ENCODE data around the gene CAPZA3. TPM values are rescaled to one million over a fixed set of nuclear protein-coding genes. Genes with fewer than 3 reads are reported as not detected.

Gene CAPZA3
- total and polyA plus RNA-seq, 5 donors: not detected

DNA sequence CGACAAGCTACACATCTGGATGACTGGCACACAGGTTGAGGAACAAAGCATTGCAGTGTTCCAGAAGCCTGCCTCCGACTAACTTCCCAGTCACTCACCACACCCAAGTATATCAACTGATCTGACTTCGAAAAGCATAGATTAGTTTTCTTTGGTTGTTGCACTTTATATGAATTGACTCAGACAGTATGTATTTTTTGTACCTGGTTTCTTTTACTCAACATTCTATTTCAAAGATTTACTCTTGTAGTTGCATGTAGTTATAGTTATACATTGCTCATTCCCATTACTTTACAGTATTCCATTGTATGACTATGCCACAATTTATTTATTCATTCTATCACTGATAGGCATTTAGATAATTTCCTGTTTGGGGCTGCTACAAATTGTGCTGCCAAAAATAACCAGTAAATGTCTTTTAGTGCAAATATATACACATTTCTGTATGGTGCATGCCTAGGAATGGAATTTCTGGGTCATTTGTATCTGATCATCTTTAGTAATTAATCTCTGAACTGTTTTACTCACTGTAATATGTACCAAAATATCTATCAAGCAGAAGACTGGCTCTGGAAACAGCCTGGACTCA is 17.9 kb upstream of the CAPZA3 start:
- WGBS: 59% methylated on average over 3 of the region's 3 CpGs
- intact Hi-C loops (cut with DNase I): no loop called here
- no peak for ATAC-seq

DNA sequence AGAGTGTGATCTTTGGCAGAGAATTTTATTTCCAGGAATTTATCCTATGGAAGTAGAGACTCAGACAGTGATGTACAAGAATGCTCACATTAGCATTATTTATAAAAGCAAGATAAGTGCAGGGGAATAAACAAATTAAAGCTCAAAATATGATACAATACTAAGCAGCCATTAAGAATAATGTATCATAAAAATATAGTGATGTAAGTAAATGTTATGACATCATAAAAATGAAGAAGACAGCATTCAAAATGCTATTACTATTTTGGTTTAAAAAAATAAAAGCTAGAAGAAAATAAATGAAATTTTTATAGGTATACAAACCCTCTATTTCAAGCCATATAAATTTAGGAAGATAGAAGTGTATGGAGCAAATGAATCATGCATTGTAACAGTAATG is 17.2 kb upstream of the CAPZA3 start:
- ATAC-seq: no peak

More for the DNA sequence above, 17.9 kb upstream of the CAPZA3 start:
- H3K27ac ChIP-seq (ENCODE audit: low read length): no peak overlapping the region
- no peaks in the 10 kb centered on the region for H3K4me1 ChIP-seq (ENCODE audit: control insufficient read depth, insufficient read depth, low read length)
- no peak overlapping the region for H3K4me3 ChIP-seq (ENCODE audit: low read length)
- H3K27me3 ChIP-seq (ENCODE audit: control insufficient read depth, insufficient read depth): no peaks in the 10 kb centered on the region
- DNase-seq: no peak
- H3K9me3 ChIP-seq (ENCODE audit: control insufficient read depth, low read length): no peaks in the 10 kb centered on the region

DNA sequence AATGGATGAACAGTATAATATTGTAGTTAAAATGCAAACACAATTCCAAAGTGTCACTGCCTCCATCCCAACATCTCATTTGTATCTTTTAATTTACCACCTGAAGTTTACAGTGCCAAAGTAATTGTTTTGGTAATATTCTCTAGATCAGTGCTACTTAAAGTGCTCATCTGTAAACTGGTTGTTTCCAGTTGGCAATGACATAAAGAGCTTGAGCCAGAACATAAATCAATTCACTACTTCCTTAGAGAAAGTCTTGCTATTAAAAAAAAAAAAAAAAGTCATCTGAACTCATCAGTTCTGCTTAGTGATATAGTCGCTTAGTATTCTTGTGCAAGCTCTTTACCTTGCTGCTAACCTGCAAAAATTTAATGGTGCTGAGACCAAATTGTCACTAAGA is 16.5 kb upstream of the CAPZA3 start:
- ATAC-seq: no peak
- no peaks in the 10 kb centered on the region for H3K4me1 ChIP-seq (ENCODE audit: control insufficient read depth, insufficient read depth, low read length)
- no peak for DNase-seq
- no peaks in the 10 kb centered on the region for H3K9me3 ChIP-seq (ENCODE audit: control insufficient read depth, low read length)
- H3K4me3 ChIP-seq (ENCODE audit: low read length): no peak overlapping the region
- no peaks in the 10 kb centered on the region for H3K27me3 ChIP-seq (ENCODE audit: control insufficient read depth, insufficient read depth)
- 95% methylated on average over 1 of the region's 1 CpG for WGBS
- intact Hi-C loops (cut with DNase I): no loop called here
- no peak overlapping the region for H3K27ac ChIP-seq (ENCODE audit: low read length)

More for the DNA sequence above, 17.2 kb upstream of the CAPZA3 start:
- no peak overlapping the region for H3K4me3 ChIP-seq (ENCODE audit: low read length)
- H3K4me1 ChIP-seq (ENCODE audit: control insufficient read depth, insufficient read depth, low read length): no peaks in the 10 kb centered on the region
- H3K27me3 ChIP-seq (ENCODE audit: control insufficient read depth, insufficient read depth): no peaks in the 10 kb centered on the region
- no peak overlapping the region for H3K27ac ChIP-seq (ENCODE audit: low read length)
- no peak for DNase-seq
- no peaks in the 10 kb centered on the region for H3K9me3 ChIP-seq (ENCODE audit: control insufficient read depth, low read length)
- intact Hi-C loops (cut with DNase I): no loop called here

DNA sequence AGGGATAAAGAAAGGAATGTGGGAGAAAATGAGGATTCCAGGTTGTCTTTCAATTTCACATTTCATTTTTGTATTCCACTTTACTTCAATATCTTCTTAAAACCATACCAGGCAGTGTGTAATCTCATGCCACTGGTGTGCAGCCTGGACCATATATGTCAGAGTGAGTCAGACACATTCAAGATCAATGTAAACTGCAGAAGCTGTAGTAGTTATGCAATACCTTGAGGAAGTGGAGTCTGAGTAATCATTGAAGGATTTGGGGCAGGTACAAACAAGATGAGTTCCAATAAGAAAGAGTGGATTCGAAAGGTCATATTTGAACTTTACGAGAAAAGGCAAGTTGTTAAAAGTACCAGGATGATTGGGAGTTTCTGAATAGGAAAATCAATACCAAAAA is 14.2 kb upstream of the CAPZA3 start:
- Histone ChIP-seq H3K9me3 (ENCODE audit: control insufficient read depth, low read length) (no peaks in the 10 kb centered on the region), H3K4me3 (ENCODE audit: low read length) (no peak overlapping the region), H3K4me1 (ENCODE audit: control insufficient read depth, insufficient read depth, low read length) (no peaks in the 10 kb centered on the region), H3K27ac (ENCODE audit: low read length) (no peak overlapping the region), H3K27me3 (ENCODE audit: control insufficient read depth, insufficient read depth) (no peaks in the 10 kb centered on the region)
- WGBS: 95% methylated on average over 2 of the region's 2 CpGs
- DNase-seq (no peak), ATAC-seq (no peak)
- intact Hi-C loops (cut with DNase I): no loop called here

DNA sequence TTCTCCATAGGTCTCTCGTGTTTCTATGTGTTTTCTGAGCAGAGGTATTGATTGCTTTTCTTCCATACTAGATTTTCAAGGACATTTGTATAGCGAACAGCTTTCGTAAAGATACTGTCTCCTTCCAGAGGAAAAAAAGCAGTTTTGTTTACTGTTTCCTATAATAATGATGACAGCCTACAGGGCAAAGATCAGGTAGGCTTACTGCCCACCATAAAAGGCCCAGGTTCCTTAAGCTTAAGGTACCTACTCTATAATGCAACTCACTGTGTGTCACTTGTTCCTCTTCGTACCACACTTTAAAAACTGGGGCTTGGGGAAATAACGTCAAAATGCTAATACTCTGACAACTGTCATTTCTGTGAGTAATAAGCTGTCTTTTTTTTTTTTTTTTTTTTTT is 6.8 kb upstream of the CAPZA3 start:
- intact Hi-C loops (cut with DNase I): no loop called here
- WGBS: 90% methylated on average over 5 of the region's 5 CpGs
- Histone ChIP-seq H3K9me3 (ENCODE audit: control insufficient read depth, low read length) (no peaks in the 10 kb centered on the region), H3K27me3 (ENCODE audit: control insufficient read depth, insufficient read depth) (no peaks in the 10 kb centered on the region), H3K4me3 (ENCODE audit: low read length) (no peak overlapping the region), H3K4me1 (ENCODE audit: control insufficient read depth, insufficient read depth, low read length) (no peaks in the 10 kb centered on the region), H3K27ac (ENCODE audit: low read length) (no peak overlapping the region)
- DNase-seq (no peak), ATAC-seq (no peak)

DNA sequence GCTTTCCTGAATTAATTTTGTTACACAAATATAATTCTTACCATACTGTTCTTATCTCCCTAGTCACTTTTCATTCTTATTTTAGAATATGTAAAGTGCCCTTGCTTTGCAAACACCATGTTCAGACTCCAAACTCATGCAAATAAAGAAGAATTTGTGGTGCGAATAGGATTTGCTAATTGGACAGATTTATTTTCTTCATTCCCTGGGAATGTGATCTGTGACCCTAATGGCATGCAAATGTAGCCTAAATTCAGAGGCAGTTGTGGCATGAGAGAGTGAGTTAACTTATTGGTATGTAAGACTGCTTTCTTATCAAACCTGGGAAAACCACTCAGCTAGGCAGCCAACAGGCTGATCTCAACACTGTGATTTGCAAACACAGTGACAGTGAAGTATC is 10.0 kb downstream of the CAPZA3 start:
- Histone ChIP-seq H3K9me3 (ENCODE audit: control insufficient read depth, low read length) (no peaks in the 10 kb centered on the region), H3K27me3 (ENCODE audit: control insufficient read depth, insufficient read depth) (no peaks in the 10 kb centered on the region), H3K27ac (ENCODE audit: low read length) (no peak overlapping the region), H3K4me1 (ENCODE audit: control insufficient read depth, insufficient read depth, low read length) (peaks cover 3% of the 10 kb centered on the region), H3K4me3 (ENCODE audit: low read length) (no peak overlapping the region)
- WGBS: 53% methylated on average over 1 of the region's 1 CpG
- ATAC-seq (peak; percentile 25 to 50), DNase-seq (no peak)
- intact Hi-C loops (cut with DNase I): no loop called here

DNA sequence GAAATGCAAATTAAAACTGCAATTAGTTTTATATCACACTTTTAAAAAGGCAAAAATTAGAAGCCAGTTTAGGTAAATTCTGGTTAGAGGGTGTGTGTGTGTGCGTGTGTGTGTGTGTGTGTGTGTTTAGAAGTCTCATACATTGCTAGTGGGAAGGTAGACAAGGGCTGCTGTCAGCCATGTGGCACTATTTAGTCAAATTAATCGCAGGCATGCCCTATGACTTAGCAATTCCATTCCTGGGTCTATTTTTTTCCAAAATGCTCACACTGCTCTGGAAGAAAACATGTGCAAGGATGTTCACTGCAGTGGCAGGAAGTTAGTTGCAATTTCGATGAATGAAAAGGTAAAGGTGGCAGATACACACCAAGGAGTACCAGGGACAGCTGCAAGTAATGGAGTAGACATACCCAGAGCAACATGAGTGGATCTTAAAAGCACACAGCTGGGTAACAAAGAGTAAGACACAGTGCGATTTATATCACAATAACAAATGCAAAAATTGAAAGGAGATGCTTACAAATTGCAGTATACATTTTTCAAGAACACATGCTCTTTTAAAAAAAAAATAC is 11.6 kb downstream of the CAPZA3 start:
- no peaks in the 10 kb centered on the region for H3K27me3 ChIP-seq (ENCODE audit: control insufficient read depth, insufficient read depth)
- H3K9me3 ChIP-seq (ENCODE audit: control insufficient read depth, low read length): no peaks in the 10 kb centered on the region
- H3K4me1 ChIP-seq (ENCODE audit: control insufficient read depth, insufficient read depth, low read length): peaks cover 3% of the 10 kb centered on the region
- ATAC-seq (no peak), DNase-seq (no peak)
- H3K27ac ChIP-seq (ENCODE audit: low read length): peak overlapping the region; percentile 71
- 84% methylated on average over 4 of the region's 4 CpGs for WGBS
- intact Hi-C loops (cut with DNase I): no loop called here
- no peak overlapping the region for H3K4me3 ChIP-seq (ENCODE audit: low read length)

DNA sequence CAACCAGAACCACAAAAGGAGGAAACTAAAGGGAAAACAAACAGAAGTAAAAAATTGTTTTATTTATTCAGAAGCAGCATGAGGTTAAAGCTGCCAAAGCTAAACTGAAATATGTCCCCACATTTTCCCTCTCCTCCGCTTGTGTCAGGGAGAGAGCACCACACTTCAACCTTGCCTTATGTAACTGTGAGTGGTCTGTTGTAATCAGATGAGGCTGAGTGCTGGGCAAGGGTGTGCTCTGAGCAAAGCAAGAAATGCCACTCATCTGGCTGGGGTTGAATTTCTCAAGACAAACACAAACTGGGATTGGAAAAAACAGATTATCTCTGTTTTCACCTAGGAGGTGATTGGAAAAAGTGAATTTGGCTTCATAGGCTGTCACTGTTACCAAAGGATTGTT is 12.2 kb downstream of the CAPZA3 start:
- Histone ChIP-seq H3K4me1 (ENCODE audit: control insufficient read depth, insufficient read depth, low read length) (peaks cover 3% of the 10 kb centered on the region), H3K27me3 (ENCODE audit: control insufficient read depth, insufficient read depth) (no peaks in the 10 kb centered on the region), H3K27ac (ENCODE audit: low read length) (no peak overlapping the region), H3K9me3 (ENCODE audit: control insufficient read depth, low read length) (no peaks in the 10 kb centered on the region), H3K4me3 (ENCODE audit: low read length) (no peak overlapping the region)
- DNase-seq: no peak
- ATAC-seq: peak in 1 of 2 donors; percentile 28
- 70% methylated on average over 1 of the region's 1 CpG for WGBS
- intact Hi-C loops (cut with DNase I): no loop called here

DNA sequence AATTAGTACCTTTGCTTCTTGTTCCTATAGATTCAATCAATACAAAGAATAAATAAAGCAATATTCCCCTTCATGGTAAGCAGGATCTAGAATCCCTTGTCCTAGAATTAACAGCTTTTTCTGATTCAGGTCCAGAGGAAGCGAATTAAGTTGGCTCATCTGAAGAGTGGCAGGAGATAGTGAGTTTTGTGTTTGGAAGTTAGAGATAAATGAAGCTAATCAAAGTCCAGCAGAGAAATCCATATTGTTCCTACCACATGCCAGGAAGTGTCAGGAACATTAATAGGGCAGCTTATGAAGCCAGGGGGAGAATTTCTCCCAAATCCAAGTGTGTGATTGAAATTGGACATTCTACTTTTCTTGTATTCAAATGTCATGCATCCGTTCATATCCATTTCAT is 13.9 kb downstream of the CAPZA3 start:
- Histone ChIP-seq H3K4me3 (ENCODE audit: low read length) (no peak overlapping the region), H3K9me3 (ENCODE audit: control insufficient read depth, low read length) (no peaks in the 10 kb centered on the region), H3K27me3 (ENCODE audit: control insufficient read depth, insufficient read depth) (no peaks in the 10 kb centered on the region), H3K4me1 (ENCODE audit: control insufficient read depth, insufficient read depth, low read length) (peaks cover 3% of the 10 kb centered on the region), H3K27ac (ENCODE audit: low read length) (no peak overlapping the region)
- ATAC-seq: no peak
- intact Hi-C loops (cut with DNase I): no loop called here
- no peak for DNase-seq
- 34% methylated on average over 2 of the region's 2 CpGs for WGBS

DNA sequence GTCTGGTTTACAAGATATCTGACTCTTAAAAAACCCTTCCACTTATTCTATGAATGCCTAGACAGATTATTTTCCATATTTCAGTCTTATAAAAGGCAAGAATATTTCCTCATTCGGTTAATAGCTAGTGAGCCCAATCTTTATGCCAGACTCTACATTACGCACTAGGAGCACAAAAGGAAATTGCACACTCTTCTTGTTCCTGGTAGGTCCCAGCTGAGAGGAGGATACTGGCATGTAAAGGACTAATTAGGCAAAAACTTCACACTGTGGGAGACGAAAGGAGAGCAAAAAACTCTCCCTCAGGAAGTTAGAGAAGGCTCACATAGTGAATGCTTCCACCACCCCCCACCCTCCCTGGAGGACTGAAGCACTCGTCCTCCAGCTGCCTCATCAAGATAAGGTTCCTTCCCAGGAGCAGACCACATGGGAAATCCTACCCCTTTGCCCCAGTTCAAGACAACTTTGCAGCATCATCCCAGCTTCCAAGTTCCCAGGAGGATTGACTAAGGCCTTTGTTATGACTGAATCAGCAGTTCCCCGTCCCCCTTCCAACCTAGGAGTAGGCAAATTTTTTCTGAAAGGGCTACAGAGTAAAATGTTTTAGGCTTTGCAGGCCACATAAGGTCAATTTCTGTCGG is 14.5 kb downstream of the CAPZA3 start:
- Histone ChIP-seq H3K4me1 (ENCODE audit: control insufficient read depth, insufficient read depth, low read length) (peaks cover 3% of the 10 kb centered on the region), H3K27me3 (ENCODE audit: control insufficient read depth, insufficient read depth) (no peaks in the 10 kb centered on the region), H3K9me3 (ENCODE audit: control insufficient read depth, low read length) (no peaks in the 10 kb centered on the region), H3K4me3 (ENCODE audit: low read length) (no peak overlapping the region), H3K27ac (ENCODE audit: low read length) (peak overlapping the region; percentile 60)
- WGBS: 29% methylated on average over 6 of the region's 6 CpGs
- intact Hi-C loops (cut with DNase I): no loop called here
- peak; percentile 21 to 47 for ATAC-seq
- DNase-seq: peak; percentile 33 to 41 (median 37)

DNA sequence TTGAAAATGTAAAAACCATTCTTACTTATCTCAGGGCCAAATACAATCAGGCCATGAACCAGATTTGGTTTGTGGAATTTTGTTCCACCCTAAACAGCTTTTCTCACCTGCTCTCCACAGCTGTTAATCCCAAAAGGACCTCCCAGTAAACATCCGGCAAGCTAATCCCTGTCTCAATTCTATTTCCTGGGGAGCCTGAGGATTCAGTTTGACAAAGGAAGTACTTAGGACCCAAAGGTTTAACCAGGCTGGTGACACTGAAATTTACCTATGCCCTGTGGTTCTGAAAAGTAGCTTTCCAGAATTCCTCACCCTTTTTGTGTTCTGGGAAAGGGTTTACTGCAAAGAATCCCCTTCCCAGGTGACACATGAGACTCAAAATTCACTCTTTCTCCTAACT is 15.0 kb downstream of the CAPZA3 start:
- intact Hi-C loops (cut with DNase I): no loop called here
- no peak for ATAC-seq
- no peak for DNase-seq
- Histone ChIP-seq H3K27ac (ENCODE audit: low read length) (peak overlapping the region; percentile 90), H3K27me3 (ENCODE audit: control insufficient read depth, insufficient read depth) (no peaks in the 10 kb centered on the region), H3K4me3 (ENCODE audit: low read length) (no peak overlapping the region), H3K9me3 (ENCODE audit: control insufficient read depth, low read length) (no peaks in the 10 kb centered on the region), H3K4me1 (ENCODE audit: control insufficient read depth, insufficient read depth, low read length) (peaks cover 3% of the 10 kb centered on the region)
- WGBS: 50% methylated on average over 1 of the region's 1 CpG

Data from right cardiac atrium (tissue), 5 donors.